ENCODE measurements around the gene PIGU. TPM values are rescaled to one million over a fixed set of nuclear protein-coding genes. Genes with fewer than 3 reads are reported as not detected.

The PIGU gene
- total and polyA plus RNA-seq, 2 of the 13 experiments (the other 11 are each of a cell fraction or from before 2014, with no cell fraction given), result 45.5 to 231 TPM

DNA sequence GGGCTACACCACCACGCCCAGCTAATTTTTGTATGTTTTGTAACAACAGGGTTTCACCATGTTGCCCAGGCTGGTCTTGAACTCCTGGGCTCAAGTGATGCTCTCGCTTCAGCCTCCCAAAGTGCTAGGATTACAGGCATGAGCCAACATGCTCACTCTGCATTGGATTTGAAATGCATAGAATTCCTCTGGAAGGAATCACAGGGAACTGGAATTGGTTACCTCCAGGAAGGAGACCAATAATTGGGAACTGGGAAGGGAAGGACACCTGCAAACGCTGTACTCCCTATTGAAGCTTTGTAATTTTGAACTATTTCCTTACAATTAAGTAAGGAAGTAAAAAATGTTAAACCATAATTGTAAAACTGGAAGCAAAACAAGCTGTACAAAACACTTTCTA, 14.9 kb upstream of the PIGU start:
- intact Hi-C loops (cut with micrococcal nuclease; ENCODE audit: unreplicated experiment), result no loop called here
- H3K79me2 ChIP-seq (ENCODE audit: insufficient read depth, low read length), result no peaks in the 10 kb centered on the region
- H3K9ac ChIP-seq (ENCODE audit: insufficient read depth, low read depth, low read length), result no peak overlapping the region
- H3K36me3 ChIP-seq (replicated peaks in 1 of 2; ENCODE audit: control insufficient read depth in 1 of 2, insufficient read depth in 2 of 2, low read length in 2 of 2), result no peaks in the 10 kb centered on the region
- ChIA-PET CTCF (ENCODE audit: low intra/inter-chr PET ratio, low total read pairs) (no interaction called here), POLR2A (interaction anchor here (2.7 kb wide), 1 partner anchor 11 kb away, joined by 15 read pairs; the partner anchor contains the start of gene TP53INP2)
- no peak for DNase-seq (ENCODE audit: low spot score)
- peaks cover 16% of the 10 kb centered on the region for H3K4me1 ChIP-seq (ENCODE audit: insufficient read depth, low read length)
- H3K4me3 ChIP-seq (replicated peaks in 1 of 3; ENCODE audit: insufficient read depth in 1 of 3, low read depth in 2 of 3, low read length in 3 of 3), result no peak overlapping the region
- no peaks in the 10 kb centered on the region for H3K9me3 ChIP-seq (ENCODE audit: low read length)
- ATAC-seq, result no peak
- FAIRE-seq, result no peak
- WGBS (ENCODE audit: low lambda C conversion rate), result 31% methylated on average over 3 of the region's 3 CpGs
- in situ Hi-C loops (cut with HindIII; ENCODE audit: extremely low pct_ligation_motif_present, low pct_unique_long_range_greater_than_20kb), result no loop called here
- H3K4me2 ChIP-seq (ENCODE audit: low read depth, low read length), result no peak overlapping the region
- no peak overlapping the region for H2AFZ ChIP-seq (ENCODE audit: low read length)
- H3K27ac ChIP-seq (ENCODE audit: extremely low read length, insufficient read depth, low read length), result no peak overlapping the region
- peaks cover 0 to 5% of the 10 kb centered on the region in 2 experiments; a peak in 1 of 5 replicates for H3K27me3 ChIP-seq (ENCODE audit: control insufficient read depth in 1 of 2, insufficient read depth in 2 of 2, low read length in 2 of 2)
- BruUV-seq (replicated peaks), result no TSS peak
- H4K20me1 ChIP-seq (ENCODE audit: insufficient read depth, low read length), result no peaks in the 10 kb centered on the region
- TF ChIP-seq IKZF1 (IDR thresholded peaks at IDR 0.05), result no peak

DNA sequence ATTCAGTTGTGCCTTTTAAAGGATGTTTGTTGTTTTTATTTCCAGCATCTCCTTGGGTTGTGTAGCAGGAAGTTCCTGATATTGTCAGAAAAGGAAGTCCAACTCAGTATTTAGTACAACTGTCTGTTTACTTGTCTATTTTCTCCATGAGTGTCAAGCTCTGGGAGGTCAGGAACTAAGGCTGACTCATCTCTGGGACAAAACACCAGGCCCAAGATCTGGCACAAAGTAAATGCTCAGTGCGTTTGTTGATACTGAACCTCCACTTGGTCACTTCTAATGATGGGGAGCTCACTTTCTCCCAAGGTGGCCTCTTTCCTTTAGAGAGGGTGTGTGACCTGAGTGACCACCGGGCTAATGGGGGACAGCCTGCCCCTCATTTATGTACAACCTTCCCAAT, 12.6 kb upstream of the PIGU start:
- Histone ChIP-seq H3K27me3 (ENCODE audit: control insufficient read depth in 1 of 2, insufficient read depth in 2 of 2, low read length in 2 of 2) (no peaks in the 10 kb centered on the region), H3K4me1 (ENCODE audit: insufficient read depth, low read length) (peaks cover 18% of the 10 kb centered on the region), H3K27ac (ENCODE audit: extremely low read length, insufficient read depth, low read length) (no peak overlapping the region), H4K20me1 (ENCODE audit: insufficient read depth, low read length) (no peaks in the 10 kb centered on the region), H3K4me3 (replicated peaks in 1 of 3; ENCODE audit: insufficient read depth in 1 of 3, low read depth in 2 of 3, low read length in 3 of 3) (no peak overlapping the region), H3K36me3 (replicated peaks in 1 of 2; ENCODE audit: control insufficient read depth in 1 of 2, insufficient read depth in 2 of 2, low read length in 2 of 2) (no peaks in the 10 kb centered on the region), H3K4me2 (ENCODE audit: low read depth, low read length) (peak overlapping the region; percentile 1; the same call in 1 of the 2 replicates), H3K9ac (ENCODE audit: insufficient read depth, low read depth, low read length) (no peak overlapping the region), H3K9me3 (ENCODE audit: low read length) (no peaks in the 10 kb centered on the region), H2AFZ (ENCODE audit: low read length) (no peak overlapping the region), H3K79me2 (ENCODE audit: insufficient read depth, low read length) (no peaks in the 10 kb centered on the region)
- intact Hi-C loops (cut with micrococcal nuclease; ENCODE audit: unreplicated experiment) (no loop called here), in situ Hi-C loops (cut with HindIII; ENCODE audit: extremely low pct_ligation_motif_present, low pct_unique_long_range_greater_than_20kb) (no loop called here)
- WGBS (ENCODE audit: low lambda C conversion rate), result 4% methylated on average over 2 of the region's 2 CpGs
- ChIA-PET POLR2A (interaction anchor here (1.1 to 2.9 kb wide), 4 partner anchors 9 to 18 kb away, joined by 3 to 25 read pairs (median 11); partner anchors contain the start of genes PIGU and TP53INP2), CTCF (ENCODE audit: low intra/inter-chr PET ratio, low total read pairs) (no interaction called here)
- BruUV-seq (replicated peaks), result no TSS peak
- DNase-seq (ENCODE audit: low spot score), result no peak
- no peak for FAIRE-seq
- ATAC-seq, result peak; percentile 30; the same call in 1 of the 3 replicates
- no peak for TF ChIP-seq PHF20 (CRISPR knock-in tag; IDR thresholded peaks at IDR 0.05)
- TF ChIP-seq ZFP1 (CRISPR knock-in tag; IDR thresholded peaks at IDR 0.05), result no peak
- TF ChIP-seq, protein P1, sequence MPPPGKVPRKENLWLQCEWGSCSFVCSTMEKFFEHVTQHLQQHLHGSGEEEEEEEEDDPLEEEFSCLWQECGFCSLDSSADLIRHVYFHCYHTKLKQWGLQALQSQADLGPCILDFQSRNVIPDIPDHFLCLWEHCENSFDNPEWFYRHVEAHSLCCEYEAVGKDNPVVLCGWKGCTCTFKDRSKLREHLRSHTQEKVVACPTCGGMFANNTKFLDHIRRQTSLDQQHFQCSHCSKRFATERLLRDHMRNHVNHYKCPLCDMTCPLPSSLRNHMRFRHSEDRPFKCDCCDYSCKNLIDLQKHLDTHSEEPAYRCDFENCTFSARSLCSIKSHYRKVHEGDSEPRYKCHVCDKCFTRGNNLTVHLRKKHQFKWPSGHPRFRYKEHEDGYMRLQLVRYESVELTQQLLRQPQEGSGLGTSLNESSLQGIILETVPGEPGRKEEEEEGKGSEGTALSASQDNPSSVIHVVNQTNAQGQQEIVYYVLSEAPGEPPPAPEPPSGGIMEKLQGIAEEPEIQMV (CRISPR knock-in tag; IDR thresholded peaks at IDR 0.05; ENCODE audit: low read depth), result no peak
- peak; percentile 21; the same call in 1 of the 2 replicates for TF ChIP-seq NR2F6 (IDR thresholded peaks at IDR 0.05)
- TF ChIP-seq NR2F6 (CRISPR knock-in tag; IDR thresholded peaks at IDR 0.05), result peak; percentile 47
- TF ChIP-seq RXRB (CRISPR knock-in tag; IDR thresholded peaks at IDR 0.05; ENCODE audit: borderline replicate concordance), result peak; percentile 84
- TF ChIP-seq, protein P2, sequence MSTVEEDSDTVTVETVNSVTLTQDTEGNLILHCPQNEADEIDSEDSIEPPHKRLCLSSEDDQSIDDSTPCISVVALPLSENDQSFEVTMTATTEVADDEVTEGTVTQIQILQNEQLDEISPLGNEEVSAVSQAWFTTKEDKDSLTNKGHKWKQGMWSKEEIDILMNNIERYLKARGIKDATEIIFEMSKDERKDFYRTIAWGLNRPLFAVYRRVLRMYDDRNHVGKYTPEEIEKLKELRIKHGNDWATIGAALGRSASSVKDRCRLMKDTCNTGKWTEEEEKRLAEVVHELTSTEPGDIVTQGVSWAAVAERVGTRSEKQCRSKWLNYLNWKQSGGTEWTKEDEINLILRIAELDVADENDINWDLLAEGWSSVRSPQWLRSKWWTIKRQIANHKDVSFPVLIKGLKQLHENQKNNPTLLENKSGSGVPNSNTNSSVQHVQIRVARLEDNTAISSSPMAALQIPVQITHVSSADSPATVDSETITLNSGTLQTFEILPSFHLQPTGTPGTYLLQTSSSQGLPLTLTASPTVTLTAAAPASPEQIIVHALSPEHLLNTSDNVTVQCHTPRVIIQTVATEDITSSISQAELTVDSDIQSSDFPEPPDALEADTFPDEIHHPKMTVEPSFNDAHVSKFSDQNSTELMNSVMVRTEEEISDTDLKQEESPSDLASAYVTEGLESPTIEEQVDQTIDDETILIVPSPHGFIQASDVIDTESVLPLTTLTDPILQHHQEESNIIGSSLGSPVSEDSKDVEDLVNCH (CRISPR knock-in tag; IDR thresholded peaks at IDR 0.05), result no peak
- TF ChIP-seq PCBP2 (optimal IDR thresholded peaks at IDR 0.05; ENCODE audit: low read depth, low read length, poor library complexity, severe bottlenecking), result no peak
- TF ChIP-seq ETV5 (CRISPR knock-in tag; IDR thresholded peaks at IDR 0.05; ENCODE audit: borderline replicate concordance), result peak; percentile 67; the same call in 1 of the 2 replicates
- no peak for TF ChIP-seq STAT5B (CRISPR knock-in tag; IDR thresholded peaks at IDR 0.05)
- TF ChIP-seq, protein P3, sequence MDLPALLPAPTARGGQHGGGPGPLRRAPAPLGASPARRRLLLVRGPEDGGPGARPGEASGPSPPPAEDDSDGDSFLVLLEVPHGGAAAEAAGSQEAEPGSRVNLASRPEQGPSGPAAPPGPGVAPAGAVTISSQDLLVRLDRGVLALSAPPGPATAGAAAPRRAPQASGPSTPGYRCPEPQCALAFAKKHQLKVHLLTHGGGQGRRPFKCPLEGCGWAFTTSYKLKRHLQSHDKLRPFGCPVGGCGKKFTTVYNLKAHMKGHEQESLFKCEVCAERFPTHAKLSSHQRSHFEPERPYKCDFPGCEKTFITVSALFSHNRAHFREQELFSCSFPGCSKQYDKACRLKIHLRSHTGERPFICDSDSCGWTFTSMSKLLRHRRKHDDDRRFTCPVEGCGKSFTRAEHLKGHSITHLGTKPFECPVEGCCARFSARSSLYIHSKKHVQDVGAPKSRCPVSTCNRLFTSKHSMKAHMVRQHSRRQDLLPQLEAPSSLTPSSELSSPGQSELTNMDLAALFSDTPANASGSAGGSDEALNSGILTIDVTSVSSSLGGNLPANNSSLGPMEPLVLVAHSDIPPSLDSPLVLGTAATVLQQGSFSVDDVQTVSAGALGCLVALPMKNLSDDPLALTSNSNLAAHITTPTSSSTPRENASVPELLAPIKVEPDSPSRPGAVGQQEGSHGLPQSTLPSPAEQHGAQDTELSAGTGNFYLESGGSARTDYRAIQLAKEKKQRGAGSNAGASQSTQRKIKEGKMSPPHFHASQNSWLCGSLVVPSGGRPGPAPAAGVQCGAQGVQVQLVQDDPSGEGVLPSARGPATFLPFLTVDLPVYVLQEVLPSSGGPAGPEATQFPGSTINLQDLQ (CRISPR knock-in tag; IDR thresholded peaks at IDR 0.05), result no peak
- no peak for TF ChIP-seq HES4 (CRISPR knock-in tag; IDR thresholded peaks at IDR 0.05; ENCODE audit: borderline replicate concordance)
- peak; percentile 52; the same call in 1 of the 2 replicates for TF ChIP-seq JUND (CRISPR knock-in tag; IDR thresholded peaks at IDR 0.05)
